Aorta (tissue), 5 donors: ENCODE results near the gene FLNC. TPM values are rescaled to one million over a fixed set of nuclear protein-coding genes. Genes with fewer than 3 reads are reported as not detected.

ENCODE experiments used
- ATAC-seq: fragments of 200-7000 bp; cut with Tn5 transposase; one replicate; pipeline ENCODE4 v1.9.1; 2022; ENCODE audit warnings: moderate library complexity; ENCODE audit not compliant: low FRiP score
- DNase-seq, 2 donors: peaks; one replicate each; pipeline ENCODE4 v3.0.0-alpha.2; 2020
- H3K27ac ChIP-seq, 2 donors: one replicate each; pipeline ENCODE4 v1.5.1; 2013; ENCODE audit warnings: low read length in 2 of 2, mild to moderate bottlenecking in 2 of 2, moderate library complexity in 2 of 2, control low read depth in 1 of 2, inconsistent platforms in 1 of 2, low read depth in 1 of 2
- H3K27me3 ChIP-seq, 2 donors: one replicate each; pipeline ENCODE4 v1.6.1; 2013; ENCODE audit warnings: control low read depth in 1 of 2, low read length in 1 of 2, mild to moderate bottlenecking in 1 of 2, moderate library complexity in 1 of 2; ENCODE audit not compliant: insufficient read depth in 2 of 2, control insufficient read depth in 1 of 2
- H3K36me3 ChIP-seq, 2 donors: one replicate each; pipeline ENCODE4 v1.6.1; 2013; ENCODE audit warnings: control low read depth in 1 of 2, low read length in 1 of 2, mild to moderate bottlenecking in 1 of 2; ENCODE audit not compliant: insufficient read depth in 2 of 2, control insufficient read depth in 1 of 2
- H3K4me1 ChIP-seq, 2 donors: one replicate each; pipeline ENCODE4 v1.6.1; 2013; ENCODE audit warnings: low read length in 2 of 2, control low read depth in 1 of 2, mild to moderate bottlenecking in 1 of 2, moderate library complexity in 1 of 2; ENCODE audit not compliant: insufficient read depth in 2 of 2, control insufficient read depth in 1 of 2
- H3K4me3 ChIP-seq, 2 donors: one replicate each; pipeline ENCODE4 v1.5.1; 2013; ENCODE audit warnings: low read length in 2 of 2, control low read depth in 1 of 2, mild to moderate bottlenecking in 1 of 2
- H3K9me3 ChIP-seq: one replicate; pipeline ENCODE4 v1.6.1; 2013; ENCODE audit warnings: mild to moderate bottlenecking, low read length; ENCODE audit not compliant: control insufficient read depth
- WGBS, 2 donors: extraction: QIAGEN DNeasy Blood & Tissue Kit; methylation state at CpG; one replicate each; pipeline ENCODE4 v1.1.7; 2013; 5-methylcytosine and 5-hydroxymethylcytosine counted together
- intact Hi-C, 2 donors: fragments of 100-400 bp; cut with DNase I; formaldehyde crosslinking; loops; one replicate each; pipeline versions ENCODE4 v1.14.2 to v1.15.0; 2022
- polyA plus RNA-seq, 2 donors: library from polyadenylated mRNA; stranded (reverse); fragments of 200-250 nt; gene quantifications; one replicate each; pipeline ENCODE4 v1.2.3, GENCODE V29; 2013
- total RNA-seq, 2 donors: library from RNA; stranded (reverse); fragmentation: NEBNext Ultra II Directional; extraction: Animal tissue kit (Norgen Biotek cat#: 25700); gene quantifications; one replicate each; pipeline ENCODE4 v1.2.1, GENCODE V29; 2021
- donor health status: healthy with polysubstance abuse.
- donor health status: Bipolar disorder and iron deficiency.
- donor health status: DM: no; HTN: no; CAD: no.
- donor health status: DM: no; HTN: no; CAD: no.
- donor health status: DM: yes; HTN: yes; CAD: no.

The FLNC gene
- total and polyA plus RNA-seq, 4 donors, result 7.8 to 245 (median 76.6) TPM

DNA sequence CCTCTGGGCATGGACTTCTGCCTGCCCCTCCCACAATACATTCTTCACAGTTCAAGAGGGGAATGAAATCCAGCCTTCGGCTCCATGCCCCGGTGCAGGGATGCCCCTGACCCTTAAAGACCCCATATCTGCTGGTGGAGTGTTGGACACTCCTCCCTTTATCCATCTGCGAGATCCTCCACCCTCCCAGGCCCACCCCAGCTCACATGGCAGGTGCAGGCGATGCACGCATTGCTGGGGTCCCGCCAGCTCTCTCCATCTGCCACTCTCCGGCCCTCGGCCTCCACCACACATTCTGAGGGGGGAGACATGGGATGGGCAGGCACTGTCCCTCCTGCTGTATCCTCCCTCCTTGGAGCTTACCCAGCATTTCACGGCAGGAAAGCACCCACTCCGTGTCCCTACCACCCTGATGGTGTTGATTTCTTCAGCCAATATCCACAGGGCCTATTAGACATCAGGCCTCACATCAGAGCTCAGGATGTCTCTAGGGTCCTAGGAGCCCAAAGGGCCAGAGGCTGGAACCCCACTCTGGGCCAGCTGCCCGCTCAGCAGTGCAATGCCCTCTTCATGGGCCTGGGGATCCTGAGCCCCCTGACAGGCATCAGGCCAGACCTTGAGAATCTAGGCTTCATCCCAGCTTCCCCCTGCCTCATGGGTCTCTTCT lies 50.7 kb downstream of the FLNC start:
- H3K4me1 ChIP-seq, result no peaks in the 10 kb centered on the region
- intact Hi-C loops, result loop anchor here (2.0 to 10.0 kb wide), 4 partner anchors 209 to 409 kb away; partner anchors contain the start of genes GARIN1A (in 1 of the 2) and METTL2B (in 1 of the 2)
- H3K36me3 ChIP-seq, result no peaks in the 10 kb centered on the region
- no peaks in the 10 kb centered on the region for H3K9me3 ChIP-seq
- H3K27me3 ChIP-seq, result no peaks in the 10 kb centered on the region
- H3K27ac ChIP-seq, result no peak overlapping the region
- 71 to 72% methylated on average over 11 of the region's 11 CpGs for whole genome bisulfite sequencing, 2 donors
- ATAC-seq (no peak), DNase-seq (peak in 1 of 2 donors; percentile 71)
- no peak overlapping the region for H3K4me3 ChIP-seq

DNA sequence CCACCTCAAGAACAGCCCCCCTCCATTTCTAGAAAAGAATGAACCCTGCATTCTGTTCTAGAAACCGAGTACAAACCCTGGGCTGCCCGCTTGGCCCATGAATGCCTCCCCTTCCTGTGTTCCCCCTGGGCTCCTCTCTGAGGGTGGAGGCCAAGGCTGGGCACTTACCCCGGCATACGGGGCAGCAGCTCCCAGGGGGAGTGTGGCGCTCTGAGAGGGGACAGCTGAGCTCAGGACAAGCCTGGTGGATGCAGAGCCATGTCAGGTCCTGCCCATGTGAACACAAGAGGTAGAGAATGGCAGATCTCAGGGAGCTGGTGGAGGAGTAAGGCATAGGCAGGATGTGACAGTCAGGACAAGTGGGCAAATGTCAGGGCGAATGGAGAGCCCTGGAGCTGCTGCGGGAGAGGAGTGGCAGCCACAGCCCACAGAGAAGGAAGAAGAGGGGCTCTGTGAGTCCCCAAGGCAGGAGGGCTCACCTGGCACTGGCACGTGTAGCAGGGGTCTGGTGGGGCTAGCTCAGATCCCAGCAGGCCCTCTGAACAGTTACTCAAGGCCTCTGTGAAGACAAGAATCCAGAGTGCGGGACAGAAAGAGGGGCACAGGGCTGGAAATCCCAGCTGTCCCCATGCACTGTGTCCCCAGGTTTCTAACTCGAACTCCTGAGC lies 51.4 kb downstream of the FLNC start:
- no peaks in the 10 kb centered on the region for H3K4me1 ChIP-seq
- WGBS, 2 donors, result 85 to 88% methylated on average over 10 of the region's 10 CpGs
- no peaks in the 10 kb centered on the region for H3K9me3 ChIP-seq
- intact Hi-C loops, result loop anchor here (2.0 to 10.0 kb wide), 4 partner anchors 209 to 409 kb away; partner anchors contain the start of genes GARIN1A (in 1 of the 2) and METTL2B (in 1 of the 2)
- H3K27me3 ChIP-seq, result no peaks in the 10 kb centered on the region
- no peak overlapping the region for H3K4me3 ChIP-seq
- ATAC-seq (no peak), DNase-seq (peak in 1 of 2 donors; percentile 60)
- no peaks in the 10 kb centered on the region for H3K36me3 ChIP-seq
- H3K27ac ChIP-seq, result no peak overlapping the region

DNA sequence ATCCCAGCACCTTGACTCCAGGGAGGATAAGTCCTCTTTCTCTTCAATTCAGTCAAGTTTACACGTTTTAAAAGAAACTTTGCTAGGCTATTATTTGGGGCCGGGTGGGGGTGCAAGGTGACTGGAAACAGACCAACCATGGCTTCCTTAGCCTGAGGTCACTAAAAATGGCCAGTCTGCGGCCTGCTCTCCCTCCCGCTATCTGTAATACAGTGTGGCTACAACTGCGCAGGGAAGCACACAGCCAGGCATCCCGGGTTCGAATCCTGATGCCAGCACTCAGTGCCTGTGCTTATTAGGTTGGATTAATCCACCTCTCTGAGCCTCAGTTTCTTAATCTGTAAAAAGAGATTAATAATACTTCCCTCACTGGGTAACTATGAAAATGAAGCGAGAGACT lies 51.9 kb downstream of the FLNC start:
- Histone ChIP-seq H3K4me3 (no peak overlapping the region), H3K9me3 (no peaks in the 10 kb centered on the region), H3K27ac (no peak overlapping the region), H3K36me3 (no peaks in the 10 kb centered on the region), H3K27me3 (no peaks in the 10 kb centered on the region), H3K4me1 (no peaks in the 10 kb centered on the region)
- WGBS, 2 donors, result 88 to 90% methylated on average over 8 of the region's 8 CpGs
- DNase-seq (peak in 1 of 2 donors; percentile 54), ATAC-seq (no peak)
- intact Hi-C loops, result loop anchor here (5.0 to 10.0 kb wide), 3 partner anchors 210 to 410 kb away; partner anchors contain the start of genes GARIN1A (in 1 of the 2) and METTL2B (in 1 of the 2)

DNA sequence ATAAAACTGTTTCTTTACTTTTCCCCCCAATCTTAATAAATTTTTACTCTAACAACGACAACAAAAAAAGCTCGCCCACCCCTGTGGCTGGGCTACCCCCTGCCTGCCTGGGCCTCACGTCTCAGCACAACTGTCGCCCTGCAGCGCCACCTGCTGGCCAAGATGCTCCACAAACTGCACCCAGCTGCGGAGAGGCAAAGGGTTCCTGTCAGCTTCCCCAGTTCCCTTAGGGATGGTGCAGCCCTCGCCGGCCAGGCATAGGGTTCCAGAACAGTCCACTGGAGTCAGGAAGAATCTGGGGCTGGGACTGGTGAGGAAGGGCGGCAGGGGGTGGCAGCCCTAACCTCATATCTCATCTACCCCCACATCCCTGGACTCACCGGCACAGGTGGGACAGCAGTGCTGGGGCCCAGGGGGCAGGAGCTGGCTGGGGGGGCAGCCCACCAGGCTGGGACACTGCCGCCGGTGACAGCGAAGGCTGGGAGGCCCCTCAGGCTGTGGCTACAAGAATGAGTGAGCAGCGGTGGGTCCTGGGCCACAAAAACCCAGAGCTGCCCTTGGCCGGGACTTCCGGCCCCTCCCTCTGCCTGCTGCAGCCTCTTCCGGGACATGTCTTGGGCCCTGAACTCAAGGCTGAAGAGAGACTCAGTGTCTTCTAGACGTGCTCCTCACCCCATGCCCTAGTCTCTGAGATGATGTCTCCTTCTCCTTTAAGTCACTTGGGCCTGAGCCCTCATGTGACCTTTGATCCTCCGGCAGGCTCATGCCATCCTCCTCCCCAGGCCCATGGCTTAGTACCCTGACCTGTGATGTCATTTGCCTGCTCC lies 53.6 kb downstream of the FLNC start:
- intact Hi-C loops, result loop anchor here (5.0 to 10.0 kb wide), 3 partner anchors 212 to 412 kb away; partner anchors contain the start of genes GARIN1A (in 1 of the 2) and METTL2B (in 1 of the 2)
- 38 to 47% methylated on average over 14 to 19 of the region's 19 CpGs for WGBS, 2 donors
- no peak overlapping the region for H3K4me3 ChIP-seq

DNA sequence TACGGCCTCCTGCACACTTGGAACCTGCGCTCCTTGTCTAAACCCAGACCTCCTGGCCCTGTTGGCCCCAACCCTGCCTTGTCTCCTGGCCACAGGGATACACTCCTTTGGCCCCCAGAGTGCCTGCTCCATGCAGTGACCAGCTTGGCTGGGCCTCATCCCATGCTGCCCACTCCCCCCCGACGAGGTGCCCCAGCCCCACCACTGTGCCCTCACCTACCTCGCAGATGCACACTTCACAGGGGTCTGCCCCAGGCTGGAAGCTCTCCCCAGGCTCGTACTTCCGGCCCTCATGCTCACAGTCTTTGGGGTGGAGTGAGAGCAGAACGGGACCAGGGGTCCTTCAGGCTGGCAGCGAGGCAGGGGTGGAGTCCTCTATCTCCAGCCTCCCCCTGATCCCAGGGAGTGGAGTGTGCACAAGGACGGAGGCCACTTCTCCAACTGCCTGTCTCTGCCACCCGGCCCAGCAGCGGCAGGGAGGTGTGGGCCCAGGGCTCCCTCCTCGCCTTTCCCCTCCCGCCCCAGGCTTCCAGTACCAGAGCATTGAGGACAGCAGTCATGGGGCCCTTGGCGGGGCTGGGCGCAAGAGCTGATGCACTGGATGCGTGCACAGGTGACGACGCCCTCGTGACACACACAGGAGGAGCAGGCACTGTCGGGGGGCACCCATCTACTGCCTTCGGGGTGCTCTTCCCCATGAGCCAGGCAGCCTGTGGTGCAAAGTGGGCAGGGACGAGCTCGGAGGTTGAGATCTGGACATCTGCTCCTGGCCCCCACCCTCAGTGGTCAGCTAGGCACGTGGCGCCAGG lies 54.6 kb downstream of the FLNC start:
- Histone ChIP-seq H3K9me3 (no peaks in the 10 kb centered on the region), H3K27me3 (no peaks in the 10 kb centered on the region), H3K4me3 (no peak overlapping the region), H3K27ac (no peak overlapping the region), H3K4me1 (no peaks in the 10 kb centered on the region), H3K36me3 (no peaks in the 10 kb centered on the region)
- DNase-seq (peak in 1 of 2 donors; percentile 68), ATAC-seq (no peak)
- 86% methylated on average over 26 of the region's 26 CpGs for WGBS, 2 donors
- intact Hi-C loops, result loop anchor here (5.0 to 10.0 kb wide), 3 partner anchors 212 to 412 kb away; partner anchors contain the start of genes GARIN1A (in 1 of the 2) and METTL2B (in 1 of the 2)

More for the DNA sequence above, 53.6 kb downstream of the FLNC start:
- Histone ChIP-seq H3K27me3 (no peaks in the 10 kb centered on the region), H3K9me3 (no peaks in the 10 kb centered on the region), H3K4me1 (no peaks in the 10 kb centered on the region), H3K27ac (no peak overlapping the region), H3K36me3 (no peaks in the 10 kb centered on the region)
- ATAC-seq, result peak; percentile 71
- peak; percentile 87 to 96 for DNase-seq

DNA sequence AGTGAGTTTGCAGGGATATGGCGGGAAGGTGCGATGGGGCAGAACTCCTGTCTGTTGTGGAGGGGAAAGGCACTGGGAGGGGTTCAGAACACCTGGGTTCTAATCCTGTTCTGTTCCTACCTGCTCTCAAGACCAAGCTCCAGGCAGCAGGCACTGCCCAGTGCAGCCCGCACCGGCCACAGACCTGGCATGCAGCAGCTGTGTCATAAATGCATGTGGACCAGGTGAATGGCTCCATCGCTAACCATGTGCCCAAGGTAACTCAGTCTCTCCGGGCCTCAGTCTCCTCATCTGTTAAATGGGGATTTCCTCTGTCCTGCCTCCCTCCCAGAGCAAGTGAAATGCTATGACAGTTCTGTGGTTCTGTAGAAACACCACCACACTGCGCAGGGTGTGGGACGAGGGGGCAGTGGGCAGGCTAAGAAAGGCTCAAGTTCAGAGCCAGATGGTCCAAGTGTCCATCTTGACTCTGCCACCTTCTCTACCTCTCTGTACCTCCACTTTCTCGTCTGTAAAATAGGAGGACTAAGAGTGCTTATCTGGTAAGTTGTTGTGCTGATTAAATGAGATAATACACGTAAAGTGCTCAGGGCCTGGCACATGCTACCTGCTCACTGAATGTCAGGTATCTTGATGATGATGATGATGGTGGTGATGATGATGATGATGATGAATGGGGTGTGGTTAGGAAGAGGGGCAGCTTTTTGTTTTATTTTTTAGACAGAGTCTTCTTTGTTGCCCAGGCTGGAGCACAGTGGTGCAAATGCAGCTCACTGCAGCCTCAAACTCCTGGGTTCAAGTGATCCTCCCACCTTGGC lies 55.4 kb downstream of the FLNC start:
- DNase-seq, result peak in 1 of 2 donors; percentile 61
- WGBS, 2 donors, result 88 to 91% methylated on average over 9 to 10 of the region's 10 CpGs
- no peaks in the 10 kb centered on the region for H3K27me3 ChIP-seq
- no peak overlapping the region for H3K27ac ChIP-seq
- H3K36me3 ChIP-seq, result no peaks in the 10 kb centered on the region
- H3K4me1 ChIP-seq, result no peaks in the 10 kb centered on the region
- intact Hi-C loops, result loop anchor here in 1 of 2 donors (10.0 kb wide), 1 partner anchor 411 kb away; the partner anchor contains the start of gene METTL2B
- ATAC-seq, result no peak
- no peak overlapping the region for H3K4me3 ChIP-seq
- no peaks in the 10 kb centered on the region for H3K9me3 ChIP-seq

DNA sequence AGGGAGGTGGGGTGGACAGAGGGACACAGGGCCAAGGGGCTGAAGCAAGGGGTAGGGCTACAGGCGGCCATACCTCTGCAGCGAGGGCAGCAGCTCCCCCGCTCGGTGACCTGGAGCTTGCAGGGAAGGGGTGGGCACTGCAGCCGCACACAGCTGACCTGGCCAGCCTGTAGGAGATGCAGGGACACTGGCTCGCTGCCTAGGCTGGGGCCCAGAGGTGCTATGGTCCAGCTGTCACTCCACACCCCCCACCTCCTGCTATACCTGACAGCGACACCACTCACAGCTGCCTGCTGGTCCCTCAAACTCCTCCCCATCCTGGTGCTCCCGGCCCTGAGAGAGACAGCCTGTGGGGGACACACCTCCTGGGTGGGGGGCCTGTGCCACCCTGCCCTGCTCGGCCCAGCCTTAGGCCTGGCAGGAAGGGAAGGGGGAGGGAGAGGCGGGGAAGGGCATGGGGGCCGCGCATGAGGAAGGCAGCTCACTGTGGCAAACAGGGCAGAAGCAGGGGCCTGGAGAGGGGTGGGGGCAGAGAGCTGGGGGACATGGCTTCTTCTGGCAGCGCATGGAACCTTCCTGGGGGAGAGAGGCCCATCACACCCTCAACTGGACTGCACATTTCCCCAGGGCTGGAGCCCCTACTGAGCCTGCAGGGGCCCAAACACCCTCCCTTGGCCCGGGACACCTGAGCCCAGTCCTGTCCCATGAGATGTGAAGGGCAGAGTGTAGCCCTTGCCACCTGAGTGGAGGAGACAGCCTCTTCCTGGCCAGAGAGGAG lies 56.4 kb downstream of the FLNC start:
- H3K4me1 ChIP-seq, result no peaks in the 10 kb centered on the region
- no peak overlapping the region for H3K27ac ChIP-seq
- intact Hi-C loops, result loop anchor here in 1 of 2 donors (10.0 kb wide), 1 partner anchor 412 kb away; the partner anchor contains the start of gene METTL2B
- WGBS, 2 donors, result 72 to 73% methylated on average over 14 of the region's 14 CpGs
- ATAC-seq (no peak), DNase-seq (peak in 1 of 2 donors; percentile 51)
- no peaks in the 10 kb centered on the region for H3K27me3 ChIP-seq
- H3K36me3 ChIP-seq, result no peaks in the 10 kb centered on the region
- no peak overlapping the region for H3K4me3 ChIP-seq
- no peaks in the 10 kb centered on the region for H3K9me3 ChIP-seq
